Smooth muscle cell (in vitro differentiated cells): Measurements from ENCODE around the gene TMEM266. TPM values are rescaled to one million over a fixed set of nuclear protein-coding genes. Genes with fewer than 3 reads are reported as not detected.

ENCODE experiments used
- DNase-seq: peaks from one replicate; lab custom pipeline; 2025; ENCODE audit not compliant: unreplicated experiment; lab: John Stamatoyannopoulos, UW
- H2AFZ ChIP-seq: fragments of 200-600 bp; sonication (generic); 2 replicates; pipeline ENCODE4 v1.6.0; 2016; ENCODE audit warnings: antibody characterized with exemption, low read depth, mild to moderate bottlenecking
- H3F3A ChIP-seq: fragments of 200-600 bp; sonication (generic); 2 replicates; pipeline ENCODE4 v1.6.0; 2017; ENCODE audit warnings: antibody characterized with exemption, low read depth
- H3K27ac ChIP-seq: fragments of 200-600 bp; sonication (generic); 2 replicates; pipeline ENCODE4 v1.5.1; 2016; ENCODE audit warnings: low read depth, mild to moderate bottlenecking
- H3K27me3 ChIP-seq: fragments of 200-600 bp; sonication (generic); 2 replicates; pipeline ENCODE4 v1.6.1; 2016; ENCODE audit warnings: low read depth, mild to moderate bottlenecking
- H3K36me3 ChIP-seq: fragments of 200-600 bp; sonication (generic); 2 replicates; pipeline ENCODE4 v1.5.1; 2016; ENCODE audit warnings: low read depth
- H3K4me1 ChIP-seq: fragments of 200-600 bp; sonication (generic); 2 replicates; pipeline ENCODE4 v1.5.1; 2016; ENCODE audit warnings: low read depth
- H3K4me2 ChIP-seq: fragments of 200-600 bp; sonication (generic); 2 replicates; pipeline ENCODE4 v1.6.0; 2016; ENCODE audit warnings: mild to moderate bottlenecking
- H3K4me3 ChIP-seq: fragments of 200-600 bp; sonication (generic); 2 replicates; pipeline ENCODE4 v1.5.1; 2016; ENCODE audit warnings: mild to moderate bottlenecking
- H3K79me2 ChIP-seq: fragments of 200-600 bp; sonication (generic); 2 replicates; pipeline ENCODE4 v1.6.0; 2016; ENCODE audit warnings: low read depth, mild to moderate bottlenecking
- H3K9ac ChIP-seq: fragments of 200-600 bp; sonication (generic); 2 replicates; pipeline ENCODE4 v1.6.0; 2016; ENCODE audit warnings: low read depth
- H3K9me3 ChIP-seq: fragments of 200-600 bp; sonication (generic); replicated peaks from 2 replicates; pipeline ENCODE4 v1.5.1; 2016; ENCODE audit warnings: low read depth
- H4K20me1 ChIP-seq: fragments of 200-600 bp; sonication (generic); 2 replicates; pipeline ENCODE4 v1.6.0; 2016; ENCODE audit warnings: low read depth
- WGBS: methylation state at CpG from one replicate; pipeline ENCODE4 v1.1.7; 2016; ENCODE audit warnings: low lambda C conversion rate; 5-methylcytosine and 5-hydroxymethylcytosine counted together
- polyA plus RNA-seq: library from polyadenylated mRNA; unstranded; fragments of >200 nt; fragmentation: Nextera tagmentation; extraction: Ambion mirVana; gene quantifications from 2 replicates; pipeline ENCODE4 v1.2.1, GENCODE V29; 2016
- total RNA-seq: library from RNA; depleted of rRNA; stranded (reverse); fragments of >200 nt; gene quantifications from 2 replicates; pipeline ENCODE4 v1.2.3, GENCODE V29; 2014
- TF ChIP-seq, protein P1 (sequence below): fragments of 200-600 bp; sonication (generic); IDR thresholded peaks from 2 replicates; pipeline ENCODE4 v1.5.1; 2017; ENCODE audit warnings: borderline replicate concordance, mild to moderate bottlenecking, antibody characterized with exemption; ENCODE audit not compliant: insufficient read depth, poor library complexity, severe bottlenecking

Gene TMEM266
- total and polyA plus RNA-seq, 2 experiments from 2014 or later, result 0.27 TPM; not detected in 1

DNA sequence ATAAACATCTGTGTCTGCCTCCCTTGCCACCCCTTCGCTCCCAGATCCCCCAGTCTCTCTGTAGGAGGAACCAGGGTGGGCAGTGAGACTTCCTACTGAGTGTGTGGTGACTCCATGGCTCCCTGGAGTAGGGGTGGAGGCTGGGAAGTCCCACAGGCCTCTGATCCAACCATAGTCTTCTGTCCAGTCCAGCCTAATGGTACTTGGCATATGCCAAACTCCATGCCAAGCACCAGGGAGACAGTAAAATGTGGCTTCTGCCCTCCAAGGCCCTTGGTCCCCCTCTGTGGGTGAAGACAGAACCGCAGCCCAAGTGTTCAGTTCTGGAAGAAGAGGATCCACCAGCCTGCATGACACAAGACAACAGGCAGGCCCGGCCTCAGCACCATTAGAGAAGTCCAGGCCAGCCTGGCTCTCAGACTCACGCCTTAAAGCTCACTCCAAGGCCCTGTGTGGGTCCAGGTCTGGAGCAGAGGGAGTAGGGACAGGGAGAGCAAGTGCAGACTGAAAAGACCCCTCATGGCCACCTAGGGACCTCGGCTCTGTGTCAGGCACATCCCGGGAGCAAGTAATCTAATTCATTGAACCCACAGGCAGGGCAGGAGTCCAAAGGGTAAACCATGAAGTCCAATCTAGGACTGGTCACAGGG is 138.8 kb downstream of the TMEM266 start:
- Histone ChIP-seq H3K36me3 (no peaks in the 10 kb centered on the region), H3K4me3 (no peak overlapping the region), H3K9ac (no peak overlapping the region), H3K4me2 (no peak overlapping the region), H3K9me3 (no peaks in the 10 kb centered on the region), H3K79me2 (no peaks in the 10 kb centered on the region), H3K27ac (no peak overlapping the region), H3K27me3 (no peaks in the 10 kb centered on the region), H3F3A (no peaks in the 10 kb centered on the region), H2AFZ (no peak overlapping the region), H3K4me1 (peaks cover 8% of the 10 kb centered on the region), H4K20me1 (no peaks in the 10 kb centered on the region)
- WGBS, result over 99% methylated on average over 6 of the region's 6 CpGs
- no peak for DNase-seq
- TF ChIP-seq, protein P1, sequence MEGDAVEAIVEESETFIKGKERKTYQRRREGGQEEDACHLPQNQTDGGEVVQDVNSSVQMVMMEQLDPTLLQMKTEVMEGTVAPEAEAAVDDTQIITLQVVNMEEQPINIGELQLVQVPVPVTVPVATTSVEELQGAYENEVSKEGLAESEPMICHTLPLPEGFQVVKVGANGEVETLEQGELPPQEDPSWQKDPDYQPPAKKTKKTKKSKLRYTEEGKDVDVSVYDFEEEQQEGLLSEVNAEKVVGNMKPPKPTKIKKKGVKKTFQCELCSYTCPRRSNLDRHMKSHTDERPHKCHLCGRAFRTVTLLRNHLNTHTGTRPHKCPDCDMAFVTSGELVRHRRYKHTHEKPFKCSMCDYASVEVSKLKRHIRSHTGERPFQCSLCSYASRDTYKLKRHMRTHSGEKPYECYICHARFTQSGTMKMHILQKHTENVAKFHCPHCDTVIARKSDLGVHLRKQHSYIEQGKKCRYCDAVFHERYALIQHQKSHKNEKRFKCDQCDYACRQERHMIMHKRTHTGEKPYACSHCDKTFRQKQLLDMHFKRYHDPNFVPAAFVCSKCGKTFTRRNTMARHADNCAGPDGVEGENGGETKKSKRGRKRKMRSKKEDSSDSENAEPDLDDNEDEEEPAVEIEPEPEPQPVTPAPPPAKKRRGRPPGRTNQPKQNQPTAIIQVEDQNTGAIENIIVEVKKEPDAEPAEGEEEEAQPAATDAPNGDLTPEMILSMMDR, result no peak

DNA sequence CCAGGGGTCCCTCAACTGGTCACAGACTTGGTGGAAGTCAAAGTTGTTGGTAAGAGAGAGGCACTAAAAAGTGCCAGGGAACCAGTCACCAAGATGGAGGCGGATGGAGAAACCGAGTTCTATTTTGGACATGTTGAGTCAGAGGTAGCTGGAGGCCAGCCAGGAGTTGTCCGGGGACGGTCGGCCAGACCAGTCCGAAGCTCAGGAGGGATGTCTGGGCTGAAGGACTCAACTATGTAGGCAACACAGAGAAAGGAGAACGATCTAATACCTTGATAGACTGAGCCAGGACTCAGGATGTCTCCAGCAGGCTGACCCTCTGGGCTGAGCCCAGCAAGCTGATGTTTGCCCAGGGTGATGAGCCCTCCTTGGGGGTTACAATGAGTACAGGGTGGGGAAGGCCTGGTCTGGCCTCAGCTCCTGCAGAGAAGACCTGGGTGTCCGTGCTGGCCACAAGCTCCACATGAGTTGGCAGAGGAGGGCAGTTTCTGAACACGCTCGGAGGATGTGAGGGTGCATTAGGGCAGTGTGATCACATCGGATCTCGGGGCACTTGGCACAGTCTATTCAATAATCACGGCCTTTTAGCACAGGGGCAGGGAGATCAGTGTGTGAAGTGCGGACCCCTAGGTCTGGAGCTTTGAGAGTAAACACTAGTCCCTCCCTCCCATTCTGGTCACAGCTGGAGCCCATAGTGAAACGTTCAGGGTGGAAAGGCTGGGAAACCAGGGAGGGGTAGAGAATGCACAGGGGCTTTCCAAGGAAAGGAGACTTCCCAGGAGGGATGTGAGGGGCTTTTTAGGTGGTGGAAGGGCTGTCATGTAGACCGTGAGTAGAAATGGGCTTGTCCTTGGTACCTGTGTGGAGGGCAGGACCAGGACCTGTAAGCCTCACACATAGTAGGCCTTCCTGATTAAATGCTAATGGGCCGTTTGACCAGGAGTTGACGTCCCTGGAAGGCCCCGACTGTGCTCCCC is 139.6 kb downstream of the TMEM266 start:
- Histone ChIP-seq H3K79me2 (no peaks in the 10 kb centered on the region), H3F3A (no peaks in the 10 kb centered on the region), H2AFZ (no peak overlapping the region), H3K4me3 (no peak overlapping the region), H4K20me1 (no peaks in the 10 kb centered on the region), H3K9ac (no peak overlapping the region), H3K4me1 (peaks cover 8% of the 10 kb centered on the region), H3K9me3 (no peaks in the 10 kb centered on the region), H3K36me3 (no peaks in the 10 kb centered on the region), H3K4me2 (no peak overlapping the region), H3K27ac (no peak overlapping the region), H3K27me3 (no peaks in the 10 kb centered on the region)
- no peak for DNase-seq
- TF ChIP-seq, protein P1, result no peak
- 80% methylated on average over 19 of the region's 19 CpGs for WGBS

DNA sequence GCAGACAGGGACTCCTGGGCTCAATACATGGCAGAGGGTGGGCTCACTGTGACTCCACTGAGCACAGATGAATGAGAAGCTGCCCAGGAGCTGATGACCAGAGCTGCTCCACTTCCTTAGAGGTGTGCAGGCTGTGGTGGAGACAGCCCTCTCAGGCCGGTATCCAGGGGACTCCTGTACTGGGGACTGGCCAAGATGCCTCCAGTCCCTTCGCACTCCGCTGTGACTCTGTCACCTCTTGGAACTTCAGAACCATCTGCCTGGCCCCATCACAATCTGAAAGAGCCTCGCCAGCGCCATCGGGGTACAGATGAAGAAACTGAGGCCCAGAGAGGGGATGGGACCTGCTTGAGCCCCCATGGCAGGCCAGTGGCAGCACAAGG is 140.3 kb downstream of the TMEM266 start:
- Histone ChIP-seq H3K27me3 (no peaks in the 10 kb centered on the region), H3K4me1 (peaks cover 8% of the 10 kb centered on the region), H3K9ac (no peak overlapping the region), H3K36me3 (no peaks in the 10 kb centered on the region), H3K27ac (no peak overlapping the region), H2AFZ (no peak overlapping the region), H3K9me3 (no peaks in the 10 kb centered on the region), H3K4me2 (no peak overlapping the region), H3K79me2 (no peaks in the 10 kb centered on the region), H3F3A (no peaks in the 10 kb centered on the region), H4K20me1 (no peaks in the 10 kb centered on the region), H3K4me3 (no peak overlapping the region)
- WGBS, result 96% methylated on average over 6 of the region's 6 CpGs
- TF ChIP-seq, protein P1, result no peak
- DNase-seq, result no peak
